AG10803 (cell line): ENCODE results near the gene C10orf90.

Experiments used
- DNase-seq: peaks from one replicate; pipeline ENCODE4 v3.0.0; 2010; ENCODE audit warnings: low read depth
- H3K4me3 ChIP-seq: 2 replicates; pipeline ENCODE4 v1.5.1; 2011; ENCODE audit warnings: mild to moderate bottlenecking, low read length, control low read depth
- CTCF ChIP-seq: conservative IDR thresholded peaks from 2 replicates; pipeline ENCODE4 v1.5.1; 2011; ENCODE audit warnings: mild to moderate bottlenecking, low read length, control low read depth, inconsistent platforms

C10orf90 gene

GRCh38 chr10:126565871-126566270 is 104.6 kb downstream of the C10orf90 start:
- no peak for TF ChIP-seq CTCF
- DNase-seq = no peak
- no peak overlapping the region for H3K4me3 ChIP-seq

GRCh38 chr10:126565441-126565840 is 105.1 kb downstream of the C10orf90 start:
- peak; percentile 25 for DNase-seq
- no peak for TF ChIP-seq CTCF
- no peak overlapping the region for H3K4me3 ChIP-seq

GRCh38 chr10:126564326-126564888 is 106.1 kb downstream of the C10orf90 start:
- TF ChIP-seq CTCF = no peak
- no peak for DNase-seq
- H3K4me3 ChIP-seq = no peak overlapping the region

- H3K4me3 ChIP-seq = no peak overlapping the region
- DNase-seq = no peak
These were observed 107.1 kb downstream of the C10orf90 start for GRCh38 chr10:126563361-126563760.

GRCh38 chr10:126561921-126562680 is 108.4 kb downstream of the C10orf90 start:
- TF ChIP-seq CTCF = no peak
- peak; percentile 8 for DNase-seq
- peak overlapping the region; percentile 38; the same call in 1 of the 2 replicates for H3K4me3 ChIP-seq

More at GRCh38 chr10:126563361-126563760, 107.1 kb downstream of the C10orf90 start:
- no peak for TF ChIP-seq CTCF

GRCh38 chr10:126561294-126561920 is 109.1 kb downstream of the C10orf90 start:
- peak overlapping the region; percentile 38 for H3K4me3 ChIP-seq
- peak; percentile 10 for DNase-seq
- TF ChIP-seq CTCF = no peak

- DNase-seq = no peak
- no peak overlapping the region for H3K4me3 ChIP-seq
- TF ChIP-seq CTCF = no peak
These were observed 111.6 kb downstream of the C10orf90 start for GRCh38 chr10:126558881-126559280.
